Measurements from ENCODE around the gene CCL4L2. TPM values are rescaled to one million over a fixed set of nuclear protein-coding genes. Genes with fewer than 3 reads are reported as not detected.
"Not testable (repeated sequence)": the region's sequence is repeated elsewhere in the genome, so short reads cannot be mapped to it uniquely, and the experiment has no call there.

CCL4L2 gene
- total RNA-seq, 1 donor from 2014 or later = 48.9 TPM

DNA sequence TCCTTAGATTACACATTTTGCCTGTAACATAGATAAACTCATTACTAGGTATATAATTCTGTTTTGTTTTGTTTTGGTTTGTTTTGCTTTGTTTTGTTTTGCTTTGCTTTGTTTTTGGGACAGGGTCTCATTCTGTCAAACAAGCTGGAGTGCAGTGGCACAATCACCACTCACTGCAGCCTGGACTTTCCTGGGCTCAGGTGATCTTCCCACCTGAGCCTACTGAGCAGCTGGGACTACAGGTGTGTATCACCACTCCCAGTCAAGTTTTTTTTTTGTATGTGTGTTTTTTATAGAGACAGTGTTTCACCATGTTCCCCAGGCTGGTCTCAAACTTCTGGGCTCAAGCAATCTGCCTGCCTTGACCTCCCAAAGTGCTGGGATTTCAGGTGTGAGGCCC is 1.3 kb upstream of the CCL4L2 start:
- Histone ChIP-seq H3K4me3 (ENCODE audit: insufficient read depth, low read depth, low read length) (no peak overlapping the region), H3K79me2 (ENCODE audit: insufficient read depth, low read length) (no peaks in the 10 kb centered on the region), H3K27ac (ENCODE audit: low read depth, low read length) (no peak overlapping the region), H3K27me3 (ENCODE audit: insufficient read depth, low read length) (no peaks in the 10 kb centered on the region), H3K9me3 (ENCODE audit: insufficient read depth, low read depth, low read length) (no peaks in the 10 kb centered on the region), H2AFZ (ENCODE audit: low read depth, low read length) (no peak overlapping the region), H4K20me1 (ENCODE audit: insufficient read depth, low read length) (no peaks in the 10 kb centered on the region), H3K4me2 (ENCODE audit: low read length) (no peak overlapping the region), H3K9ac (ENCODE audit: low read length) (no peak overlapping the region), H3K4me1 (ENCODE audit: insufficient read depth, low read length) (no peaks in the 10 kb centered on the region), H3K36me3 (ENCODE audit: insufficient read depth, low read length) (no peaks in the 10 kb centered on the region)
- TF ChIP-seq EZH2 (IDR thresholded peaks at IDR 0.05; ENCODE audit: insufficient read depth, low read length) = no peak
- TF ChIP-seq, protein P1, sequence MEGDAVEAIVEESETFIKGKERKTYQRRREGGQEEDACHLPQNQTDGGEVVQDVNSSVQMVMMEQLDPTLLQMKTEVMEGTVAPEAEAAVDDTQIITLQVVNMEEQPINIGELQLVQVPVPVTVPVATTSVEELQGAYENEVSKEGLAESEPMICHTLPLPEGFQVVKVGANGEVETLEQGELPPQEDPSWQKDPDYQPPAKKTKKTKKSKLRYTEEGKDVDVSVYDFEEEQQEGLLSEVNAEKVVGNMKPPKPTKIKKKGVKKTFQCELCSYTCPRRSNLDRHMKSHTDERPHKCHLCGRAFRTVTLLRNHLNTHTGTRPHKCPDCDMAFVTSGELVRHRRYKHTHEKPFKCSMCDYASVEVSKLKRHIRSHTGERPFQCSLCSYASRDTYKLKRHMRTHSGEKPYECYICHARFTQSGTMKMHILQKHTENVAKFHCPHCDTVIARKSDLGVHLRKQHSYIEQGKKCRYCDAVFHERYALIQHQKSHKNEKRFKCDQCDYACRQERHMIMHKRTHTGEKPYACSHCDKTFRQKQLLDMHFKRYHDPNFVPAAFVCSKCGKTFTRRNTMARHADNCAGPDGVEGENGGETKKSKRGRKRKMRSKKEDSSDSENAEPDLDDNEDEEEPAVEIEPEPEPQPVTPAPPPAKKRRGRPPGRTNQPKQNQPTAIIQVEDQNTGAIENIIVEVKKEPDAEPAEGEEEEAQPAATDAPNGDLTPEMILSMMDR (IDR thresholded peaks at IDR 0.05; ENCODE audit: insufficient read depth, low read depth, low read length) = no peak
- H3K9me3 Mint-ChIP-seq (ENCODE audit: unreplicated experiment) = no peaks in the 10 kb centered on the region
- no peak overlapping the region for H3K4me3 Mint-ChIP-seq (ENCODE audit: unreplicated experiment)
- H3K4me1 Mint-ChIP-seq (ENCODE audit: low read depth, unreplicated experiment) = peaks cover 2% of the 10 kb centered on the region
- no peak overlapping the region for H3K27ac Mint-ChIP-seq (ENCODE audit: unreplicated experiment)
- DNase-seq (ENCODE audit: low read depth) (no peak), FAIRE-seq (no peak)
- no peaks in the 10 kb centered on the region for H3K36me3 Mint-ChIP-seq (ENCODE audit: low read depth, unreplicated experiment)
- H3K27me3 Mint-ChIP-seq (ENCODE audit: low read depth, unreplicated experiment) = peaks cover 25% of the 10 kb centered on the region

DNA sequence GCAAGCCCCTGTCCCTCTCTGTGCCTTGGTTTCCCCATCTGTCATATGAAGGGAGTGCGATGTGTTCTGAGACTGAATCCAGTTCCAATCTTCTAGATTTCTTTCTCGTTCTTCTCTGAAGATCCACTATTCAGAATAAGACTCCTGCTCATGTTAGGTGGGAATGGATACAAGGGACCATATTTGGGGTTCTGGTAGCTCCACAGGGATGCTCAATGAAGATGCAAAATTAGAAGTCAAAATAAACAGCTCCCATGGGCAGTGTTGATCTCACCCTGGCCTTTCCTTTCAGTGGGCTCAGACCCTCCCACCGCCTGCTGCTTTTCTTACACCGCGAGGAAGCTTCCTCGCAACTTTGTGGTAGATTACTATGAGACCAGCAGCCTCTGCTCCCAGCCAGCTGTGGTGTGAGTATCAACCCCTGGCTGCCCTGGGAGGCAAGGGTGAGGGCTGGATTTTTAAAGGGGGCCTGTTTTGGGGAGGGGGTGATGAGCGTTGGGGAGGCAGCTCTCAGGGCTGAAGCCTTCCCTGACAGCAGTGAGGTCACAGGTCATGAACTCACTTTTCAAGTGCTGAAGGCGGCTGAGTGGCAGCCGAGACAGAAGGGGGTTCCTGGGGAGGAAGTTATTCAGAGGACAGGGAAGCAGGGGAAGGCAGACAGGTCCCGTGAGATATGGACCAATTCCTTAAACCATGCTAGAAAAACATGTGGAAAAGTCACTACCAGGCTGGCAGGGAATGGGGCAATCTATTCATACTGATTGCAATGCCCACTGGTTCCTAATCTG is 815 bp downstream of the CCL4L2 start:
- not testable (repeated sequence) for H3K9ac ChIP-seq (ENCODE audit: low read length); H3K9me3 ChIP-seq (ENCODE audit: insufficient read depth, low read depth, low read length); H3K4me3 Mint-ChIP-seq (ENCODE audit: unreplicated experiment); H3K36me3 ChIP-seq (ENCODE audit: insufficient read depth, low read length); H3K79me2 ChIP-seq (ENCODE audit: insufficient read depth, low read length); H3K9me3 Mint-ChIP-seq (ENCODE audit: unreplicated experiment); H2AFZ ChIP-seq (ENCODE audit: low read depth, low read length); H3K4me1 ChIP-seq (ENCODE audit: insufficient read depth, low read length); DNase-seq (ENCODE audit: low read depth); H3K27me3 ChIP-seq (ENCODE audit: insufficient read depth, low read length); H3K27ac Mint-ChIP-seq (ENCODE audit: unreplicated experiment); H3K36me3 Mint-ChIP-seq (ENCODE audit: low read depth, unreplicated experiment); H3K27ac ChIP-seq (ENCODE audit: low read depth, low read length); FAIRE-seq; H3K4me1 Mint-ChIP-seq (ENCODE audit: low read depth, unreplicated experiment); H4K20me1 ChIP-seq (ENCODE audit: insufficient read depth, low read length); H3K4me3 ChIP-seq (ENCODE audit: insufficient read depth, low read depth, low read length); H3K4me2 ChIP-seq (ENCODE audit: low read length)
- H3K27me3 Mint-ChIP-seq (ENCODE audit: low read depth, unreplicated experiment) = peaks cover 20% of the 10 kb centered on the region

DNA sequence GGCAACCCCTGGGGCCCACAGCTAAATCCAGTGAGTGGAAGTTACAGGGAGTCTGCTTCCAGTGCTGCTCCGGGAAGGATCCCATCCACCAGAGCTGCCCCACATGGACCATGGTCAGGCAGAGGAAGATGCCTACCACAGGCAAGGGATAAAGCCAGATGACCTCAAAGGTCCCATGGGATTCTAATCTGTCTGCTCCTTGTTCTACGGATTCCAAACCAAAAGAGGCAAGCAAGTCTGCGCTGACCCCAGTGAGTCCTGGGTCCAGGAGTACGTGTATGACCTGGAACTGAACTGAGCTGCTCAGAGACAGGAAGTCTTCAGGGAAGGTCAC is 1.4 kb downstream of the CCL4L2 start:
- H3K4me1 ChIP-seq (ENCODE audit: insufficient read depth, low read length) = no peaks in the 10 kb centered on the region
- H3K27ac ChIP-seq (ENCODE audit: low read depth, low read length) = no peak overlapping the region
- Mint-ChIP-seq H3K9me3 (ENCODE audit: unreplicated experiment) (no peaks in the 10 kb centered on the region), H3K27me3 (ENCODE audit: low read depth, unreplicated experiment) (peaks cover 14% of the 10 kb centered on the region), H3K4me1 (ENCODE audit: low read depth, unreplicated experiment) (peaks cover 2% of the 10 kb centered on the region), H3K36me3 (ENCODE audit: low read depth, unreplicated experiment) (no peaks in the 10 kb centered on the region), H3K4me3 (ENCODE audit: unreplicated experiment) (no peak overlapping the region), H3K27ac (ENCODE audit: unreplicated experiment) (no peak overlapping the region)
- no peaks in the 10 kb centered on the region for H3K36me3 ChIP-seq (ENCODE audit: insufficient read depth, low read length)
- FAIRE-seq (no peak), DNase-seq (ENCODE audit: low read depth) (no peak)
- H3K9me3 ChIP-seq (ENCODE audit: insufficient read depth, low read depth, low read length) = no peaks in the 10 kb centered on the region
- TF ChIP-seq, protein P1 (IDR thresholded peaks at IDR 0.05; ENCODE audit: insufficient read depth, low read depth, low read length) = no peak
- TF ChIP-seq EZH2 (IDR thresholded peaks at IDR 0.05; ENCODE audit: insufficient read depth, low read length) = no peak
- no peak overlapping the region for H3K9ac ChIP-seq (ENCODE audit: low read length)
- H3K79me2 ChIP-seq (ENCODE audit: insufficient read depth, low read length) = no peaks in the 10 kb centered on the region
- H3K4me2 ChIP-seq (ENCODE audit: low read length) = no peak overlapping the region
- no peaks in the 10 kb centered on the region for H4K20me1 ChIP-seq (ENCODE audit: insufficient read depth, low read length)
- no peak overlapping the region for H2AFZ ChIP-seq (ENCODE audit: low read depth, low read length)
- peaks cover 4% of the 10 kb centered on the region for H3K27me3 ChIP-seq (ENCODE audit: insufficient read depth, low read length)
- H3K4me3 ChIP-seq (ENCODE audit: insufficient read depth, low read depth, low read length) = no peak overlapping the region
